ENCODE measurements around the gene UBE2D2.

- TF ChIP-seq CTCF (IDR thresholded peaks at IDR 0.05; ENCODE audit: low read depth, low read length) (no peak), EZH2phosphoT487 (IDR thresholded peaks at IDR 0.05; ENCODE audit: low read depth) (no peak)
Observed at GRCh38 chr5:139634541-139634940, 73.4 kb downstream of the UBE2D2 start.

Data from OCI-LY3 (cell line).